Caco-2 (cell line): Measurements from ENCODE around the gene RRP1B. TPM values are rescaled to one million over a fixed set of nuclear protein-coding genes. Genes with fewer than 3 reads are reported as not detected.
"Not testable (repeated sequence)": the region's sequence is repeated elsewhere in the genome, so short reads cannot be mapped to it uniquely, and the experiment has no call there.

ENCODE experiments used
- BruUV-seq: library from RNA; stranded (reverse); fragments of 400-500 nt; replicated peaks from 2 replicates; lab custom pipeline; 2021; lab: Mats Ljungman, UMichigan
- CTCF ChIA-PET: fragments of 300-600 bp; sonication (Branson Sonifier 250); formaldehyde crosslinking; loops from one replicate; lab custom pipeline; 2022; ENCODE audit warnings: antibody characterized with exemption; lab: Charles Lee
- POLR2A ChIA-PET: fragments of 300-600 bp; sonication (Branson Sonifier 250); formaldehyde crosslinking; loops from one replicate; lab custom pipeline; 2022; ENCODE audit warnings: antibody characterized with exemption; lab: Charles Lee
- DNase-seq, 2 experiments: peaks; one replicate each; pipeline versions ENCODE4 v3.0.0 to v3.0.0-alpha.2; 2020 to 2022
- H3K27me3 ChIP-seq: replicated peaks from 2 replicates; pipeline ENCODE4 v1.6.0; 2011; ENCODE audit warnings: low read length; ENCODE audit not compliant: control insufficient read depth, insufficient read depth
- H3K36me3 ChIP-seq: 2 replicates; pipeline ENCODE4 v1.5.1; 2011; ENCODE audit warnings: low read length; ENCODE audit not compliant: control insufficient read depth, insufficient read depth
- H3K4me1 ChIP-seq: fragments of 250-450 bp; sonication (Bioruptor Pico); 2 replicates; pipeline ENCODE4 v1.5.1; 2020; ENCODE audit warnings: mild to moderate bottlenecking
- H3K4me3 ChIP-seq: 2 replicates; pipeline ENCODE4 v1.5.1; 2011; ENCODE audit warnings: low read depth, mild to moderate bottlenecking, control low read depth, low read length
- H3K9me3 ChIP-seq: fragments of 250-450 bp; sonication (Bioruptor Pico); 2 replicates; pipeline ENCODE4 v1.5.1; 2020; ENCODE audit warnings: mild to moderate bottlenecking, moderate library complexity
- H3K27ac Mint-ChIP-seq: one replicate; pipeline ENCODE4 v1.8.0; 2022; ENCODE audit warnings: mixed read lengths; ENCODE audit not compliant: unreplicated experiment
- H3K27me3 Mint-ChIP-seq: one replicate; pipeline ENCODE4 v1.8.0; 2022; ENCODE audit warnings: mixed read lengths; ENCODE audit not compliant: insufficient read depth, unreplicated experiment
- H3K36me3 Mint-ChIP-seq: one replicate; pipeline ENCODE4 v1.8.0; 2022; ENCODE audit warnings: mild to moderate bottlenecking, mixed read lengths; ENCODE audit not compliant: insufficient read depth, unreplicated experiment
- H3K4me1 Mint-ChIP-seq: one replicate; pipeline ENCODE4 v1.8.0; 2022; ENCODE audit warnings: low read depth, mixed read lengths; ENCODE audit not compliant: unreplicated experiment
- H3K4me3 Mint-ChIP-seq: one replicate; pipeline ENCODE4 v1.8.0; 2022; ENCODE audit warnings: mild to moderate bottlenecking, moderate library complexity, mixed read lengths; ENCODE audit not compliant: unreplicated experiment
- H3K9me3 Mint-ChIP-seq: one replicate; pipeline ENCODE4 v1.8.0; 2022; ENCODE audit warnings: mixed read lengths; ENCODE audit not compliant: unreplicated experiment
- intact Hi-C: fragments of 100-400 bp; cut with micrococcal nuclease; formaldehyde crosslinking; loops from one replicate; pipeline ENCODE4 v1.10.0; 2022; ENCODE audit not compliant: unreplicated experiment
- total RNA-seq: library from RNA; stranded (reverse); gene quantifications from 2 replicates; pipeline ENCODE4 v1.2.3, GENCODE V29; 2022
- TF ChIP-seq, protein P1 (sequence below), 2 experiments: fragments of 200-600 bp in 1 of 2; IDR thresholded peaks; 1 replicate in 1 of 2; 2 replicates in 1 of 2; pipeline versions ENCODE4 v1.5.1 to v1.8.0; 2011 to 2022; ENCODE audit warnings: antibody characterized with exemption in 1 of 2, control low read depth in 1 of 2, inconsistent platforms in 1 of 2, low read depth in 1 of 2, low read length in 1 of 2, mild to moderate bottlenecking in 1 of 2, moderate library complexity in 1 of 2; ENCODE audit not compliant: insufficient read depth in 1 of 2, severe bottlenecking in 1 of 2, unreplicated experiment in 1 of 2

Gene RRP1B
- total RNA-seq, 1 experiment from 2014 or later: 49.5 TPM

DNA sequence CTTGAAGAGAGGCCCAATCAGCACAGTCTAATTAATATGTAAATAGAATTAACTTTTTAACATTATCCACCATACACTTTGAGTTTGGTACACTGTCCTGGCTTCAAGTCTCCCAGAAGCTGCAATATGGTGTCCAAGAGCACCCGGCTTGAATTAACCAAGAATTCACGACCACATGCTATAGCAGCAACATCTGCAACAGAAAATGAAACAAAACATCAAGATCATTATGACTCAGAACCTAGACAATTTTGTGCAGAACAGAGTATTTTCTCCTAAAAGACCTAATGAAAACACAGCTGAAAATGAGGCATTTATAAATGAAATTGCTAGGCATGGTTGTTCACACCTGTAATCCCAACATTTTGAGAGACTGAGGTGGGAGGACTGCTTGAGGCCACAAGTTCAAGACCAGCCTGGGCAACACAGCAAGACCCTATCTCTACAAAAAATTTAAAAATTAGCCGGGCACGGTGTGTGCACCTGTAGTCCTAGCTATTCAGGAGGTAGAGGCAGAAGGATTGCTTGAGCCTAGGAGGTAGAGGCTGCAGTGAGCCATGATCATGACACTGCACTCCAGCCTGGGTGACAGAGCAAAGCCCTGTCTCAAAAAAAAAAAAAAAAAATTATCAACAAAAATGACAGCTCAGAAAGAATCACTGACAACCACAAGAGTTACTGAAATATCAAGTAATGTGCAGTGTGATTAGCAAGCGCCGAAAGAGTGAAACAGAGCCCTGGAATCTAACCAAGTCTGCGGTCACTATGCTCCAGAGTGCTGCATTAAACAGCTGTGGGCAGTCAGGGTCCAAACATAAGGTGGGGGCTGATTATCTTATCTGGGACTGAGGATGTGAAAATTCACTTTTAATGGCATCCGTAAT is 45.4 kb upstream of the RRP1B start:
- peak overlapping the region; percentile 95 for H3K27ac Mint-ChIP-seq
- DNase-seq: no peak
- Histone ChIP-seq H3K4me3 (no peak overlapping the region), H3K4me1 (peaks cover 43% of the 10 kb centered on the region), H3K36me3 (no peaks in the 10 kb centered on the region), H3K27me3 (no peaks in the 10 kb centered on the region), H3K9me3 (no peaks in the 10 kb centered on the region)
- TF ChIP-seq, protein P1, sequence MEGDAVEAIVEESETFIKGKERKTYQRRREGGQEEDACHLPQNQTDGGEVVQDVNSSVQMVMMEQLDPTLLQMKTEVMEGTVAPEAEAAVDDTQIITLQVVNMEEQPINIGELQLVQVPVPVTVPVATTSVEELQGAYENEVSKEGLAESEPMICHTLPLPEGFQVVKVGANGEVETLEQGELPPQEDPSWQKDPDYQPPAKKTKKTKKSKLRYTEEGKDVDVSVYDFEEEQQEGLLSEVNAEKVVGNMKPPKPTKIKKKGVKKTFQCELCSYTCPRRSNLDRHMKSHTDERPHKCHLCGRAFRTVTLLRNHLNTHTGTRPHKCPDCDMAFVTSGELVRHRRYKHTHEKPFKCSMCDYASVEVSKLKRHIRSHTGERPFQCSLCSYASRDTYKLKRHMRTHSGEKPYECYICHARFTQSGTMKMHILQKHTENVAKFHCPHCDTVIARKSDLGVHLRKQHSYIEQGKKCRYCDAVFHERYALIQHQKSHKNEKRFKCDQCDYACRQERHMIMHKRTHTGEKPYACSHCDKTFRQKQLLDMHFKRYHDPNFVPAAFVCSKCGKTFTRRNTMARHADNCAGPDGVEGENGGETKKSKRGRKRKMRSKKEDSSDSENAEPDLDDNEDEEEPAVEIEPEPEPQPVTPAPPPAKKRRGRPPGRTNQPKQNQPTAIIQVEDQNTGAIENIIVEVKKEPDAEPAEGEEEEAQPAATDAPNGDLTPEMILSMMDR (IDR thresholded peaks at IDR 0.05; ENCODE audit: insufficient read depth in 1 of 2, low read depth in 1 of 2, low read length in 1 of 2, severe bottlenecking in 1 of 2, unreplicated experiment in 1 of 2): no peak
- H3K4me1 Mint-ChIP-seq: peaks cover 19% of the 10 kb centered on the region
- no TSS peak for BruUV-seq
- no peaks in the 10 kb centered on the region for H3K27me3 Mint-ChIP-seq
- no peaks in the 10 kb centered on the region for H3K9me3 Mint-ChIP-seq
- intact Hi-C loops: no loop called here
- ChIA-PET POLR2A (no interaction called here), CTCF (no interaction called here)
- peaks cover 5% of the 10 kb centered on the region for H3K36me3 Mint-ChIP-seq
- H3K4me3 Mint-ChIP-seq: no peak overlapping the region

DNA sequence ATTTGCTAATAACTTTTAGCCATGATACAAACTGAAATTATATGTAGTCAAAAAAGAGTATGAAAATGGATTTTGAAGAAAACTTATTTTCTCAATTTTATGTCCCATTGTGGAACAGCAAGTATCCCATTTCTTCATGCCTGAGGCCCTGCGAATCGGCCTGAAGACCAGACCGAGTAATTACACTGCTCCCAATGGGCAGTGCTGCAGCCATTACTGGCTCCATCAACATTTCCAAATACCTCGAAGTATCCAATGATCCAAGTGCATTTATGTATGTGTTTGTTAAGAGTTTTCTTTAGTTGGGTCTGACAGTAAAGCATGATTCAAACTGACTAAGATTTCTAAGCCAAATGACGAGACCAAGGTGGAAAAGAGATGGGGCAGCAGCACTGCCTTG is 44.5 kb upstream of the RRP1B start:
- Mint-ChIP-seq H3K4me3 (no peak overlapping the region), H3K27ac (no peak overlapping the region), H3K36me3 (peaks cover 7% of the 10 kb centered on the region), H3K4me1 (peaks cover 11% of the 10 kb centered on the region), H3K27me3 (no peaks in the 10 kb centered on the region), H3K9me3 (peaks cover 4% of the 10 kb centered on the region)
- TF ChIP-seq, protein P1 (IDR thresholded peaks at IDR 0.05; ENCODE audit: insufficient read depth in 1 of 2, low read depth in 1 of 2, low read length in 1 of 2, severe bottlenecking in 1 of 2, unreplicated experiment in 1 of 2): no peak
- POLR2A ChIA-PET: no interaction called here
- DNase-seq: no peak
- intact Hi-C loops: no loop called here
- CTCF ChIA-PET: no interaction called here
- no peaks in the 10 kb centered on the region for H3K36me3 ChIP-seq
- H3K9me3 ChIP-seq: no peaks in the 10 kb centered on the region
- no peak overlapping the region for H3K4me3 ChIP-seq
- BruUV-seq: no TSS peak
- no peaks in the 10 kb centered on the region for H3K27me3 ChIP-seq
- H3K4me1 ChIP-seq: peaks cover 37% of the 10 kb centered on the region

DNA sequence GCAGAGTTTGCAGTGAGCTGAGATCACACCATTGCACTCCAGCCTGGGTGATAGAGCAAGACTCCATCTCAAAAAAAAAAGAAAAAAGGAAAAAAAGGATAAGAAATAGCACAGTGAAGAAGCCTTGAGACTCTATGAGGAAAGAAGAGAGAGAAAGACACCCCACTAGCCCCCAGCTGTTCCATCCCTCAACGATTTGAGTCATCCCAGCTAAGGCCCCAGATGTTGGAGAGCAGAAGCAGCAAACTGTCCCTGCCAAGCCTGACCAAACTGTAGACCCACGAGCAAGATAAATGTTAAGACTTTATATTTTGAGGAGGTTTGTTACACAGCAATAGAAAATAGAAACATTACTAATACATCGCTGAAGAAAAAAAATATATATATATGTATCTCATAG is 42.5 kb upstream of the RRP1B start:
- H3K4me3 Mint-ChIP-seq, POLR2A ChIA-PET, DNase-seq, BruUV-seq, H3K4me1 Mint-ChIP-seq, H3K36me3 ChIP-seq, H3K27me3 ChIP-seq, H3K4me3 ChIP-seq, intact Hi-C loops, H3K27me3 Mint-ChIP-seq, CTCF ChIA-PET: not testable (repeated sequence)
- peaks cover 17% of the 10 kb centered on the region for H3K4me1 ChIP-seq
- peaks cover 15% of the 10 kb centered on the region for H3K36me3 Mint-ChIP-seq
- H3K9me3 Mint-ChIP-seq: peaks cover 24% of the 10 kb centered on the region
- H3K9me3 ChIP-seq: peaks cover 12% of the 10 kb centered on the region
- H3K27ac Mint-ChIP-seq: peak overlapping the region; percentile 37
